Activated CD8-positive, alpha-beta T cell treated with anti-CD3 and anti-CD28 coated beads for 36 hours (primary cell): ENCODE measurements around the gene CUL9. TPM values are rescaled to one million over a fixed set of nuclear protein-coding genes. Genes with fewer than 3 reads are reported as not detected.

ENCODE experiments used
- ATAC-seq: fragments of 200-7000 bp; cut with Tn5 transposase; one replicate; pipeline ENCODE4 v1.10.0; 2021; ENCODE audit warnings: mild to moderate bottlenecking, moderate library complexity
- CTCF ChIA-PET: fragments of 350-600 bp; sonication (Branson Sonifier 250); formaldehyde crosslinking; loops from one replicate; lab custom pipeline; 2021; ENCODE audit warnings: antibody characterized with exemption; lab: Charles Lee
- POLR2A ChIA-PET: fragments of 350-600 bp; sonication (Branson Sonifier 250); formaldehyde crosslinking; loops from one replicate; lab custom pipeline; 2021; ENCODE audit warnings: antibody characterized with exemption; lab: Charles Lee
- DNase-seq: peaks from one replicate; pipeline ENCODE4 v3.0.0-alpha.2; 2020
- H3K27ac Mint-ChIP-seq: one replicate; pipeline ENCODE4 v1.8.0; 2021; ENCODE audit warnings: mild to moderate bottlenecking, mixed read lengths
- H3K27me3 Mint-ChIP-seq: one replicate; pipeline ENCODE4 v1.8.0; 2021; ENCODE audit warnings: mixed read lengths
- H3K36me3 Mint-ChIP-seq: one replicate; pipeline ENCODE4 v1.8.0; 2021; ENCODE audit warnings: low read depth, mixed read lengths
- H3K4me1 Mint-ChIP-seq: one replicate; pipeline ENCODE4 v1.8.0; 2021; ENCODE audit warnings: low read depth, mixed read lengths
- H3K4me3 Mint-ChIP-seq: one replicate; pipeline ENCODE4 v1.8.0; 2021; ENCODE audit warnings: mild to moderate bottlenecking, moderate library complexity, mixed read lengths
- H3K9me3 Mint-ChIP-seq: one replicate; pipeline ENCODE4 v1.8.0; 2021; ENCODE audit warnings: mixed read lengths
- CTCF ChIP-seq: fragments of 200-600 bp; IDR thresholded peaks from one replicate; pipeline ENCODE4 v1.8.0; 2022; ENCODE audit warnings: antibody characterized with exemption, mild to moderate bottlenecking
- intact Hi-C: fragments of 100-400 bp; cut with micrococcal nuclease; formaldehyde crosslinking; loops from one replicate; pipeline ENCODE4 v1.10.0; 2022
- total RNA-seq, 2 experiments: library from RNA; stranded (reverse); gene quantifications; one replicate each; pipeline ENCODE4 v1.2.3, GENCODE V29; 2021

Gene CUL9
- total RNA-seq, 2 experiments from 2014 or later: 38.8 to 43.1 TPM

- DNase-seq (no peak), ATAC-seq (no peak)
- H3K27me3 Mint-ChIP-seq: peaks cover 17% of the 10 kb centered on the region
- H3K4me1 Mint-ChIP-seq: no peaks in the 10 kb centered on the region
- intact Hi-C loops: no loop called here
- TF ChIP-seq CTCF: no peak
- POLR2A ChIA-PET: no interaction called here
- CTCF ChIA-PET: no interaction called here
- H3K9me3 Mint-ChIP-seq: peaks cover 2% of the 10 kb centered on the region
- no peak overlapping the region for H3K27ac Mint-ChIP-seq
- no peak overlapping the region for H3K4me3 Mint-ChIP-seq
- H3K36me3 Mint-ChIP-seq: peaks cover 2% of the 10 kb centered on the region
These were observed 53.8 kb downstream of the CUL9 start for GRCh38 chr6:43235841-43236240.

GRCh38 chr6:43239054-43239453, 57.1 kb downstream of the CUL9 start:
- Mint-ChIP-seq H3K36me3 (peaks cover 2% of the 10 kb centered on the region), H3K4me3 (no peak overlapping the region), H3K4me1 (no peaks in the 10 kb centered on the region), H3K27ac (no peak overlapping the region), H3K27me3 (peaks cover 29% of the 10 kb centered on the region), H3K9me3 (peaks cover 2% of the 10 kb centered on the region)
- TF ChIP-seq CTCF: no peak
- CTCF ChIA-PET: interaction anchor here (2.2 kb wide), 1 partner anchor 10 kb away, joined by 30 read pairs; the partner anchor contains the start of gene DNPH1
- intact Hi-C loops: no loop called here
- POLR2A ChIA-PET: interaction anchor here (1.9 kb wide), 1 partner anchor 10 kb away, joined by 11 read pairs; the partner anchor contains the start of gene DNPH1
- DNase-seq (no peak), ATAC-seq (no peak)

- H3K27ac Mint-ChIP-seq: no peak overlapping the region
- intact Hi-C loops: no loop called here
- ChIA-PET CTCF (interaction anchor here (2.6 kb wide), 1 partner anchor 11 kb away, joined by 16 read pairs; the partner anchor contains the start of gene DNPH1), POLR2A (no interaction called here)
- H3K4me3 Mint-ChIP-seq: no peak overlapping the region
- H3K36me3 Mint-ChIP-seq: peaks cover 2% of the 10 kb centered on the region
- H3K4me1 Mint-ChIP-seq: no peaks in the 10 kb centered on the region
- peaks cover 2% of the 10 kb centered on the region for H3K9me3 Mint-ChIP-seq
- peaks cover 29% of the 10 kb centered on the region for H3K27me3 Mint-ChIP-seq
- no peak for TF ChIP-seq CTCF
- ATAC-seq (no peak), DNase-seq (no peak)
These were observed 59.0 kb downstream of the CUL9 start for GRCh38 chr6:43240950-43241349.

- intact Hi-C loops: no loop called here
- no peak for ATAC-seq
- Mint-ChIP-seq H3K27me3 (peaks cover 29% of the 10 kb centered on the region), H3K9me3 (peaks cover 2% of the 10 kb centered on the region), H3K4me3 (no peak overlapping the region), H3K36me3 (peaks cover 2% of the 10 kb centered on the region), H3K27ac (no peak overlapping the region), H3K4me1 (no peaks in the 10 kb centered on the region)
- no peak for DNase-seq
- TF ChIP-seq CTCF: no peak
- POLR2A ChIA-PET: no interaction called here
- CTCF ChIA-PET: interaction anchor here (2.6 kb wide), 1 partner anchor 12 kb away, joined by 16 read pairs; the partner anchor contains the start of gene DNPH1
These were observed 59.5 kb downstream of the CUL9 start for GRCh38 chr6:43241446-43241845.

GRCh38 chr6:43242908-43243663, 61.1 kb downstream of the CUL9 start, which contains the start of gene TTBK1:
Gene TTBK1, plus strand, starts transcription at chr6:43243481. Its CDS starts 3,180 bp downstream, at chr6:43246661.
- no peak for TF ChIP-seq CTCF
- ATAC-seq: no peak
- peaks cover 10% of the 10 kb centered on the region for H3K4me1 Mint-ChIP-seq
- ChIA-PET CTCF (no interaction called here), POLR2A (interaction anchor here (0.9 kb wide), 1 partner anchor 13 kb away, joined by 3 read pairs; no protein-coding TSS in a partner anchor)
- peaks cover 2% of the 10 kb centered on the region for H3K9me3 Mint-ChIP-seq
- peaks cover 27% of the 10 kb centered on the region for H3K27me3 Mint-ChIP-seq
- H3K4me3 Mint-ChIP-seq: no peak within 1 kb of the TSS
- H3K36me3 Mint-ChIP-seq: peaks cover 2% of the 10 kb centered on the region
- intact Hi-C loops: no loop called here
- no peak within 1 kb of the TSS for H3K27ac Mint-ChIP-seq
- peak; percentile 48 for DNase-seq
